SK-N-SH (cell line): ENCODE results near the gene PIN1. TPM values are rescaled to one million over a fixed set of nuclear protein-coding genes. Genes with fewer than 3 reads are reported as not detected.

ENCODE experiments used
- CHD2 ChIP-seq: fragments of 150-350 bp; IDR thresholded peaks from 2 replicates; pipeline ENCODE4 v1.6.1; 2018; ENCODE audit warnings: low read length; ENCODE audit not compliant: partially characterized antibody
- EP300 ChIP-seq, 2 experiments: IDR thresholded peaks; 2 replicates each; pipeline versions ENCODE4 v1.4.0 to v1.6.1; 2012; ENCODE audit warnings: borderline replicate concordance in 1 of 2, low read depth in 1 of 2, low read length in 1 of 2
- EZH2phosphoT487 ChIP-seq: fragments of 200-600 bp; sonication (generic); IDR thresholded peaks from 2 replicates; pipeline ENCODE4 v1.6.1; 2017; ENCODE audit warnings: low read depth, mixed run types, mild to moderate bottlenecking, antibody characterized with exemption, moderate library complexity, borderline replicate concordance
- FOSL2 ChIP-seq: IDR thresholded peaks from 2 replicates; pipeline ENCODE4 v1.4.0; 2012; ENCODE audit warnings: low read depth, mild to moderate bottlenecking, moderate library complexity, borderline replicate concordance
- FOXJ3 ChIP-seq: sonication (generic); formaldehyde crosslinking; IDR thresholded peaks from 2 replicates; pipeline ENCODE4 v1.5.1; 2020; ENCODE audit warnings: mild to moderate bottlenecking, missing genetic modification reagents
- GABPA ChIP-seq: IDR thresholded peaks from 2 replicates; pipeline ENCODE4 v1.4.0; 2012; ENCODE audit warnings: low read depth, mild to moderate bottlenecking
- JUND ChIP-seq: IDR thresholded peaks from 2 replicates; pipeline ENCODE4 v1.4.0; 2012
- MEF2A ChIP-seq: IDR thresholded peaks from 2 replicates; pipeline ENCODE4 v1.4.0; 2012; ENCODE audit warnings: low read depth, borderline replicate concordance
- MXI1 ChIP-seq: IDR thresholded peaks from 2 replicates; pipeline ENCODE4 v1.6.1; 2012; ENCODE audit warnings: mild to moderate bottlenecking, low read depth, low read length, improper control_type of control experiment
- NRF1 ChIP-seq: IDR thresholded peaks from 2 replicates; pipeline ENCODE4 v1.6.1; 2012; ENCODE audit warnings: low read depth, mild to moderate bottlenecking, low read length
- POLR2AphosphoS5 ChIP-seq: IDR thresholded peaks from 2 replicates; pipeline ENCODE4 v1.6.1; 2012; ENCODE audit warnings: low read depth, low read length
- RAD21 ChIP-seq: IDR thresholded peaks from 2 replicates; pipeline ENCODE4 v1.6.1; 2012; ENCODE audit warnings: mild to moderate bottlenecking, low read length
- RCOR1 ChIP-seq: fragments of 150-350 bp; IDR thresholded peaks from 2 replicates; pipeline ENCODE4 v1.6.1; 2017; ENCODE audit warnings: antibody characterized with exemption, low read length
- RXRA ChIP-seq: IDR thresholded peaks from 2 replicates; pipeline ENCODE4 v1.4.0; 2012; ENCODE audit warnings: low read depth, mild to moderate bottlenecking, borderline replicate concordance
- SMC3 ChIP-seq: IDR thresholded peaks from 2 replicates; pipeline ENCODE4 v1.6.1; 2012; ENCODE audit warnings: low read depth, low read length, improper control_type of control experiment
- TAF1 ChIP-seq: IDR thresholded peaks from 2 replicates; pipeline ENCODE4 v1.6.1; 2012; ENCODE audit warnings: low read depth, mild to moderate bottlenecking, low read length, moderate library complexity, borderline replicate concordance
- TCF12 ChIP-seq: IDR thresholded peaks from 2 replicates; pipeline ENCODE4 v1.4.0; 2012
- TEAD4 ChIP-seq: IDR thresholded peaks from 2 replicates; pipeline ENCODE4 v1.4.0; 2012; ENCODE audit warnings: mild to moderate bottlenecking, borderline replicate concordance; ENCODE audit not compliant: insufficient read depth
- YY1 ChIP-seq: IDR thresholded peaks from 2 replicates; pipeline ENCODE4 v1.4.0; 2012; ENCODE audit warnings: low read depth, mild to moderate bottlenecking
- polyA plus RNA-seq, 3 experiments: library from polyadenylated mRNA; depleted of rRNA; stranded (reverse); fragments of >200 nt; gene quantifications; 2 replicates each; pipeline ENCODE4 v1.2.3, GENCODE V29; 2012
- TF ChIP-seq, protein P1 (sequence below): IDR thresholded peaks from 2 replicates; pipeline ENCODE4; 2012
- TF ChIP-seq, protein P2 (sequence below): IDR thresholded peaks from 2 replicates; pipeline ENCODE4 v1.4.0; 2012; ENCODE audit warnings: low read depth, borderline replicate concordance
- TF ChIP-seq, protein P3 (sequence below): fragments of 150-350 bp; IDR thresholded peaks from 2 replicates; pipeline ENCODE4 v1.6.1; 2016; ENCODE audit warnings: mild to moderate bottlenecking, low read depth, low read length
- TF ChIP-seq, protein P4 (sequence below): fragments of 200-600 bp; sonication (generic); IDR thresholded peaks from 2 replicates; pipeline ENCODE4 v1.6.1; 2017; ENCODE audit warnings: antibody characterized with exemption, mild to moderate bottlenecking, moderate library complexity

The PIN1 gene
- polyA plus RNA-seq, 1 of the 3 experiments (the other 2 are of a cell fraction): 148 TPM

DNA sequence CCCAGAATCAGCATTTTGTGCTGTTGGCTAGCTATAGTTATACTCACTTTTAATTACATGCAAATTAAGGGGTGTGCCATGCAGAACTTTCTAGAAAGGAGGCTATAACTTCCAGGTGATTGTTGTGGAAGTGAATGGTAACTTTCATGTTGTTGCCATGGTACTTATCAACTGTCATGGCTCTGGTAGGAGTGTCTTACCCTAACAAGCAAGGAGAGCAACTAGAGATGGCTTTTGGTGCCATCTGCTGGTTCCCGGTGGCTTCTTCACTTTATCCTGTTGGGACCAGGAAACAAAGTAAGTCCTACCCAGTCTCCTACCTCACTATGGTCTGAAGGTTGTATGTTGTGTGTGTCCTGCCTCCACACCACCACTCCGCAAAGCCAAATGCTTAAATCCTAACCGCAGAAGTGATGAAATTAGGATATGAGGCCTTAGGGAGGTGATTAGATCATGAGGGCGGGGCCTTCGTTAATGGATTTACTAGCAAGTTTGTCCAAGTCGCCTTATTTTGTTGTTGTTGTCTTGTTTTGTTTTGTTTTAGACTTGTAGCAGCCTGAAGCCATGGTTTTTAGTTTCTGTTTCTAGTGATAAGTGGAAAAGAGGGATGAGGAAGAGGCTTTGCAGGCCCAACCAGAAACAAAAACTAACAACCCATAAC, 38.9 kb upstream of the PIN1 start (continued):
- peak; percentile 76 for TF ChIP-seq MXI1
- TF ChIP-seq TCF12: no peak
- TF ChIP-seq TEAD4: no peak
- no peak for TF ChIP-seq FOXJ3 (CRISPR knock-in tag)
- TF ChIP-seq, protein P1, sequence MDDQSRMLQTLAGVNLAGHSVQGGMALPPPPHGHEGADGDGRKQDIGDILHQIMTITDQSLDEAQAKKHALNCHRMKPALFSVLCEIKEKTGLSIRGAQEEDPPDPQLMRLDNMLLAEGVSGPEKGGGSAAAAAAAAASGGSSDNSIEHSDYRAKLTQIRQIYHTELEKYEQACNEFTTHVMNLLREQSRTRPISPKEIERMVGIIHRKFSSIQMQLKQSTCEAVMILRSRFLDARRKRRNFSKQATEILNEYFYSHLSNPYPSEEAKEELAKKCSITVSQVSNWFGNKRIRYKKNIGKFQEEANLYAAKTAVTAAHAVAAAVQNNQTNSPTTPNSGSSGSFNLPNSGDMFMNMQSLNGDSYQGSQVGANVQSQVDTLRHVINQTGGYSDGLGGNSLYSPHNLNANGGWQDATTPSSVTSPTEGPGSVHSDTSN: no peak
- TF ChIP-seq RXRA: no peak
- TF ChIP-seq JUND: no peak
- no peak for TF ChIP-seq MEF2A
- TF ChIP-seq YY1: no peak
- peak; percentile 97 for TF ChIP-seq RAD21
- no peak for TF ChIP-seq TAF1
- no peak for TF ChIP-seq EZH2phosphoT487
- TF ChIP-seq, protein P2, sequence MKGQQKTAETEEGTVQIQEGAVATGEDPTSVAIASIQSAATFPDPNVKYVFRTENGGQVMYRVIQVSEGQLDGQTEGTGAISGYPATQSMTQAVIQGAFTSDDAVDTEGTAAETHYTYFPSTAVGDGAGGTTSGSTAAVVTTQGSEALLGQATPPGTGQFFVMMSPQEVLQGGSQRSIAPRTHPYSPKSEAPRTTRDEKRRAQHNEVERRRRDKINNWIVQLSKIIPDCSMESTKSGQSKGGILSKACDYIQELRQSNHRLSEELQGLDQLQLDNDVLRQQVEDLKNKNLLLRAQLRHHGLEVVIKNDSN: no peak
- TF ChIP-seq, protein P3, sequence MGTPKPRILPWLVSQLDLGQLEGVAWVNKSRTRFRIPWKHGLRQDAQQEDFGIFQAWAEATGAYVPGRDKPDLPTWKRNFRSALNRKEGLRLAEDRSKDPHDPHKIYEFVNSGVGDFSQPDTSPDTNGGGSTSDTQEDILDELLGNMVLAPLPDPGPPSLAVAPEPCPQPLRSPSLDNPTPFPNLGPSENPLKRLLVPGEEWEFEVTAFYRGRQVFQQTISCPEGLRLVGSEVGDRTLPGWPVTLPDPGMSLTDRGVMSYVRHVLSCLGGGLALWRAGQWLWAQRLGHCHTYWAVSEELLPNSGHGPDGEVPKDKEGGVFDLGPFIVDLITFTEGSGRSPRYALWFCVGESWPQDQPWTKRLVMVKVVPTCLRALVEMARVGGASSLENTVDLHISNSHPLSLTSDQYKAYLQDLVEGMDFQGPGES: no peak
- TF ChIP-seq GABPA: peak; percentile 61
- no peak for TF ChIP-seq CHD2
- TF ChIP-seq EP300 (IDR thresholded peaks at IDR 0.05; ENCODE audit: borderline replicate concordance in 1 of 2, low read depth in 1 of 2, low read length in 1 of 2): peak in 1 of 2 experiments; percentile 37; a peak in 1 of 4 replicates
- TF ChIP-seq, protein P4, sequence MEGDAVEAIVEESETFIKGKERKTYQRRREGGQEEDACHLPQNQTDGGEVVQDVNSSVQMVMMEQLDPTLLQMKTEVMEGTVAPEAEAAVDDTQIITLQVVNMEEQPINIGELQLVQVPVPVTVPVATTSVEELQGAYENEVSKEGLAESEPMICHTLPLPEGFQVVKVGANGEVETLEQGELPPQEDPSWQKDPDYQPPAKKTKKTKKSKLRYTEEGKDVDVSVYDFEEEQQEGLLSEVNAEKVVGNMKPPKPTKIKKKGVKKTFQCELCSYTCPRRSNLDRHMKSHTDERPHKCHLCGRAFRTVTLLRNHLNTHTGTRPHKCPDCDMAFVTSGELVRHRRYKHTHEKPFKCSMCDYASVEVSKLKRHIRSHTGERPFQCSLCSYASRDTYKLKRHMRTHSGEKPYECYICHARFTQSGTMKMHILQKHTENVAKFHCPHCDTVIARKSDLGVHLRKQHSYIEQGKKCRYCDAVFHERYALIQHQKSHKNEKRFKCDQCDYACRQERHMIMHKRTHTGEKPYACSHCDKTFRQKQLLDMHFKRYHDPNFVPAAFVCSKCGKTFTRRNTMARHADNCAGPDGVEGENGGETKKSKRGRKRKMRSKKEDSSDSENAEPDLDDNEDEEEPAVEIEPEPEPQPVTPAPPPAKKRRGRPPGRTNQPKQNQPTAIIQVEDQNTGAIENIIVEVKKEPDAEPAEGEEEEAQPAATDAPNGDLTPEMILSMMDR: peak; percentile 88
- TF ChIP-seq FOSL2: no peak
- TF ChIP-seq SMC3: peak; percentile 94
- TF ChIP-seq RCOR1: no peak; the same call in 1 of the 2 replicates
- TF ChIP-seq NRF1: no peak; the same call in 1 of the 2 replicates
- TF ChIP-seq POLR2AphosphoS5: no peak
- TF ChIP-seq, all 33 proteins: peak for 8
